ENCODE results near the gene LRRC40. TPM values are rescaled to one million over a fixed set of nuclear protein-coding genes. Genes with fewer than 3 reads are reported as not detected.

LRRC40 gene
- total and polyA plus RNA-seq, 5 donors: 8.9 to 11.3 (median 11.0) TPM

- H3K9me3 ChIP-seq (ENCODE audit: control insufficient read depth, low read length): no peaks in the 10 kb centered on the region
- H3K27ac ChIP-seq (ENCODE audit: low read length): no peak overlapping the region
- no peak for DNase-seq
- no peaks in the 10 kb centered on the region for H3K27me3 ChIP-seq (ENCODE audit: control insufficient read depth, insufficient read depth)
- WGBS: 90% methylated on average over 3 of the region's 3 CpGs
- intact Hi-C loops (cut with DNase I): no loop called here
- no peaks in the 10 kb centered on the region for H3K4me1 ChIP-seq (ENCODE audit: control insufficient read depth, insufficient read depth, low read length)
- ATAC-seq: no peak
- no peak overlapping the region for H3K4me3 ChIP-seq (ENCODE audit: low read length)
Measured at GRCh38 chr1:70115315-70115714, 90.1 kb downstream of the LRRC40 start.

DNA sequence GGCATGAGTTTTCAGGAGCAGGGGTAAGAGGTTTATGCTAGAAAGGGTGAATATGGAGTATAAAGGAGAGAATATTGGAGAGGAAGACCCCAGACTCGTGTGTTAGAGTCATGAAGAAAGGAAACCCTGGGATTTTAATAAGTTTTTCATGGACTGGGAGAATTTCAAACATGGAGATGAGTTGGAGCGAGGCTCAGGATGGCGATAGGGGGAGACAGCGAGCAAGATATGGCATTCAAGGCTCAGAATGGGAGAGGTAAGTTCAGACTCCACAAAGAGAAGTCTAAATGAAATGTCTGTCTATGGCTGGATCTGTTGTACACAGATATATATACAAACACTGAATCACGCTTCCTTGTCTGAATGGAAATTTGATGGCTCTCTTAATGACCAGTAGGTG is 92.5 kb downstream of the LRRC40 start:
- ATAC-seq: no peak
- Histone ChIP-seq H3K27me3 (ENCODE audit: control insufficient read depth, insufficient read depth) (no peaks in the 10 kb centered on the region), H3K9me3 (ENCODE audit: control insufficient read depth, low read length) (no peaks in the 10 kb centered on the region), H3K4me3 (ENCODE audit: low read length) (no peak overlapping the region), H3K4me1 (ENCODE audit: control insufficient read depth, insufficient read depth, low read length) (no peaks in the 10 kb centered on the region), H3K27ac (ENCODE audit: low read length) (no peak overlapping the region)
- WGBS: 73% methylated on average over 5 of the region's 5 CpGs
- DNase-seq: no peak
- intact Hi-C loops (cut with DNase I): no loop called here

DNA sequence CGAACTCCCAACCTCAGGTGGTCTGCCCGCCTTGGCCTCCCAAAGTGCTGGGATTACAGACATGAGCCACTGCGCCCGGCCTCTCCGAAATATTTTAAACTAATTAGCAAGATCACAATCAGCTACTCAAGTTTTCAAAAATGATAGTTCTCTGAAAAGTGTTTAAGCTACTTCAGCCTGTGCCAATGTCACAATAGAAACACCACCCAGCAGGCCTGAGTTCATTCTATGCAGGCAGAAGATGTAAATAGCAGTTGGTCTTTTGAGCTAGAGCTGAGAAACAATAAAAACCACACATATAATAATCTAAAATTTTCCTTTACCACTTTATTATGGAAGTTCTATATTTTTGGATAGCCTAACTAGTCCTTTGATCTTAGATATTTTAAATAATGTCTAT is 96.1 kb downstream of the LRRC40 start:
- H3K4me3 ChIP-seq (ENCODE audit: low read length): no peak overlapping the region
- H3K9me3 ChIP-seq (ENCODE audit: control insufficient read depth, low read length): no peaks in the 10 kb centered on the region
- DNase-seq (no peak), ATAC-seq (no peak)
- WGBS: 93% methylated on average over 5 of the region's 5 CpGs
- no peaks in the 10 kb centered on the region for H3K27me3 ChIP-seq (ENCODE audit: control insufficient read depth, insufficient read depth)
- intact Hi-C loops (cut with DNase I): no loop called here
- H3K4me1 ChIP-seq (ENCODE audit: control insufficient read depth, insufficient read depth, low read length): no peaks in the 10 kb centered on the region
- H3K27ac ChIP-seq (ENCODE audit: low read length): no peak overlapping the region

DNA sequence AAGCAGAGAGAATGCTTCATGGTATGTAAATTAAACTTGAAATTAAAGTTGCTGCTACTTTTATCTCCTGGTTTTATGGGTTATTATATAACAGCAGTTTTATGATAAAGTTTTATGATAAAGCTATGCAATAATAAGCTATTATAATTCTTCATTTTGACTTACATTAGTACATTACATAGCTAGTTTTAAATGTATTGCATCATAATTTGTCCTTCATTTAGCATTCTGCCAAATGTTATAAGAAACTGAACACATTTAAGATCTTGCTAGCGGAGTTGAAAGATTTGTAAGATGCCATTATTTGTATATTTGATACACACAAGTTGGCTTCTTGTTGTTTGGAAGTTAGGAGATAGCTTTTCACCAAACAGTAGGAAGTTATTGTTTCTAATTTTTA is 101.6 kb downstream of the LRRC40 start:
- Histone ChIP-seq H3K9me3 (ENCODE audit: control insufficient read depth, low read length) (no peaks in the 10 kb centered on the region), H3K27ac (ENCODE audit: low read length) (no peak overlapping the region), H3K4me3 (ENCODE audit: low read length) (no peak overlapping the region), H3K27me3 (ENCODE audit: control insufficient read depth, insufficient read depth) (no peaks in the 10 kb centered on the region), H3K4me1 (ENCODE audit: control insufficient read depth, insufficient read depth, low read length) (no peaks in the 10 kb centered on the region)
- WGBS: 86% methylated on average over 1 of the region's 1 CpG
- intact Hi-C loops (cut with DNase I): no loop called here
- DNase-seq (no peak), ATAC-seq (no peak)

GRCh38 chr1:70101774-70102173 is 103.6 kb downstream of the LRRC40 start:
- no peaks in the 10 kb centered on the region for H3K9me3 ChIP-seq (ENCODE audit: control insufficient read depth, low read length)
- 91% methylated on average over 1 of the region's 1 CpG for whole genome bisulfite sequencing

DNA sequence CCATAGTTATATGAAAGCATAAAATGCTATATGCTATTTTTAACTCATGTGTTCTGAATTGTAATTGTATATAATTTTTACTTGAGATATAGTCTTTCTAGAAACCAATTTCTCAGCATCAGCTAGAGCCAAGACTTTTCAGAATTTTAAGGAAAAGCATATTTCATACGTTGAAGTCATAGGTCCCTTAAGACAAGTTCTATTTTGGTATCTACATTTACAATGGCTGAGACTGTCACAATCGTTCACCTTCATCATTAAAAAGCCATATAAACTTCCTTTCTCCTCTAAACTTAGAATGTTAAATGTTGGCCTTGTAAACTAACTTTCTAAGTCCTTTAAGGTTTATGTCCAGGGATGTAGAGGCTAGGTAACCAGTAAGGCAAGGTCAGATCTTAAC is 104.1 kb downstream of the LRRC40 start:
- DNase-seq: no peak
- no peaks in the 10 kb centered on the region for H3K4me1 ChIP-seq (ENCODE audit: control insufficient read depth, insufficient read depth, low read length)
- ATAC-seq: no peak
- no peaks in the 10 kb centered on the region for H3K9me3 ChIP-seq (ENCODE audit: control insufficient read depth, low read length)
- H3K4me3 ChIP-seq (ENCODE audit: low read length): no peak overlapping the region
- H3K27me3 ChIP-seq (ENCODE audit: control insufficient read depth, insufficient read depth): no peaks in the 10 kb centered on the region
- no peak overlapping the region for H3K27ac ChIP-seq (ENCODE audit: low read length)
- 56% methylated on average over 2 of the region's 2 CpGs for WGBS
- intact Hi-C loops (cut with DNase I): no loop called here

More at GRCh38 chr1:70101774-70102173, 103.6 kb downstream of the LRRC40 start:
- intact Hi-C loops (cut with DNase I): no loop called here
- H3K4me1 ChIP-seq (ENCODE audit: control insufficient read depth, insufficient read depth, low read length): no peaks in the 10 kb centered on the region
- H3K4me3 ChIP-seq (ENCODE audit: low read length): no peak overlapping the region
- H3K27ac ChIP-seq (ENCODE audit: low read length): no peak overlapping the region
- ATAC-seq (no peak), DNase-seq (no peak)
- no peaks in the 10 kb centered on the region for H3K27me3 ChIP-seq (ENCODE audit: control insufficient read depth, insufficient read depth)

Other genes starting within 250 kb of the LRRC40 start
- 10 to 100 TPM; 61.8 to 81.4 (median 66.7) TPM for gene SRSF11, start 15.8 kb upstream of the LRRC40 start, total RNA-seq
- 56.5 TPM for gene SRSF11, start 15.8 kb upstream of the LRRC40 start, polyA plus RNA-seq
- gene ANKRD13C, start 149.1 kb upstream of the LRRC40 start, total RNA-seq: 10 to 100 TPM; 10.2 to 14.8 (median 12.2) TPM
- 5.7 TPM for gene ANKRD13C, start 149.1 kb upstream of the LRRC40 start, polyA plus RNA-seq
- gene CTH, start 205.7 kb upstream of the LRRC40 start, total RNA-seq: 1 to 10 TPM in 3 of 4 donors, under 1 TPM in 1; 0.94 to 2.1 (median 1.7) TPM
- gene CTH, start 205.7 kb upstream of the LRRC40 start, polyA plus RNA-seq: 3.9 TPM